HepG2 (cell line): Measurements from ENCODE around the gene FGF19. TPM values are rescaled to one million over a fixed set of nuclear protein-coding genes. Genes with fewer than 3 reads are reported as not detected.

ENCODE experiments used
- ATAC-seq: fragments of 200-7000 bp; cut with Tn5 transposase; 3 replicates; pipeline ENCODE4 v1.9.1; 2020; ENCODE audit warnings: mild to moderate bottlenecking, moderate library complexity
- BruUV-seq: library from RNA; stranded (reverse); fragments of 400-500 nt; replicated peaks from 2 replicates; lab custom pipeline; 2021; lab: Mats Ljungman, UMichigan
- CTCF ChIA-PET: fragments of 300-600 bp; formaldehyde crosslinking; extraction: SDS; loops from one replicate; lab custom pipeline; 2021; ENCODE audit warnings: low total read pairs, inconsistent platforms, low intra/inter-chr PET ratio; lab: Yijun Ruan, JAX
- POLR2A ChIA-PET: fragments of 350-600 bp; sonication (Branson Sonifier 250); formaldehyde crosslinking; loops from one replicate; lab custom pipeline; 2020; ENCODE audit warnings: antibody characterized with exemption, inconsistent platforms; lab: Yijun Ruan, JAX
- DNase-seq: peaks from one replicate; pipeline ENCODE4 v3.0.0-alpha.2; 2015; ENCODE audit warnings: low spot score
- FAIRE-seq: peaks from 3 replicates; lab custom pipeline; 2011; peaks lifted over from hg19 to GRCh38; lab: Jason Lieb, UNC
- H2AFZ ChIP-seq: one replicate; pipeline ENCODE4 v1.6.1; 2011; ENCODE audit warnings: low read length, inconsistent platforms
- H3K27ac ChIP-seq: fragments of 300-600 bp; 3 replicates; pipeline ENCODE4 v1.8.0; 2011; ENCODE audit warnings: mixed run types, mild to moderate bottlenecking, mixed read lengths, low read length, inconsistent platforms; ENCODE audit not compliant: insufficient read depth; ENCODE audit errors: extremely low read length
- H3K27me3 ChIP-seq, 2 experiments: fragments of 200-600 bp in 1 of 2; 2 replicates in 1 of 2; 3 replicates in 1 of 2; pipeline versions ENCODE4 v1.6.0 to v1.8.0; 2011; ENCODE audit warnings: low read length in 2 of 2, mild to moderate bottlenecking in 2 of 2, moderate library complexity in 2 of 2, inconsistent platforms in 1 of 2; ENCODE audit not compliant: insufficient read depth in 2 of 2, control insufficient read depth in 1 of 2
- H3K36me3 ChIP-seq, 2 experiments: fragments of 200-600 bp in 1 of 2; replicated peaks in 1 of 2; 2 replicates in 1 of 2; 3 replicates in 1 of 2; pipeline versions ENCODE4 v1.5.1 to v1.8.0; 2011; ENCODE audit warnings: low read length in 2 of 2, inconsistent platforms in 1 of 2; ENCODE audit not compliant: insufficient read depth in 2 of 2, control insufficient read depth in 1 of 2
- H3K4me1 ChIP-seq: 2 replicates; pipeline ENCODE4 v1.5.1; 2012; ENCODE audit warnings: low read length, inconsistent platforms; ENCODE audit not compliant: insufficient read depth
- H3K4me2 ChIP-seq: 2 replicates; pipeline ENCODE4 v1.6.0; 2011; ENCODE audit warnings: low read depth, low read length, inconsistent platforms
- H3K4me3 ChIP-seq, 3 experiments: fragments of 200-600 bp in 1 of 3; sonication (generic), shearing (Covaris generic) in 1 of 3; replicated peaks in 1 of 3; 2 replicates each; pipeline ENCODE4 v1.5.1; 2011 to 2016; ENCODE audit warnings: low read length in 3 of 3, inconsistent platforms in 2 of 3, low read depth in 2 of 3, mild to moderate bottlenecking in 2 of 3, control low read depth in 1 of 3, mixed read lengths in 1 of 3; ENCODE audit not compliant: insufficient read depth in 1 of 3
- H3K79me2 ChIP-seq: one replicate; pipeline ENCODE4 v1.6.1; 2011; ENCODE audit warnings: low read length, inconsistent platforms; ENCODE audit not compliant: insufficient read depth
- H3K9ac ChIP-seq: 2 replicates; pipeline ENCODE4 v1.6.0; 2011; ENCODE audit warnings: mild to moderate bottlenecking, low read depth, low read length, inconsistent platforms; ENCODE audit not compliant: insufficient read depth
- H3K9me3 ChIP-seq: 2 replicates; pipeline ENCODE4 v1.5.1; 2012; ENCODE audit warnings: mild to moderate bottlenecking, low read length
- H4K20me1 ChIP-seq: 2 replicates; pipeline ENCODE4 v1.6.0; 2011; ENCODE audit warnings: inconsistent platforms, mild to moderate bottlenecking, low read length, moderate library complexity; ENCODE audit not compliant: insufficient read depth
- JARID2 ChIP-seq: sonication (generic); formaldehyde crosslinking; IDR thresholded peaks from 2 replicates; pipeline ENCODE4 v1.8.1; 2023; ENCODE audit warnings: missing genetic modification reagents, inconsistent platforms; ENCODE audit not compliant: insufficient replicate concordance
- KIAA2018 ChIP-seq: sonication (generic); formaldehyde crosslinking; IDR thresholded peaks from 2 replicates; pipeline ENCODE4 v1.5.0; 2020; ENCODE audit warnings: mild to moderate bottlenecking, missing genetic modification reagents, borderline replicate concordance
- MAX ChIP-seq: IDR thresholded peaks from 2 replicates; pipeline ENCODE4 v1.6.1; 2012; ENCODE audit warnings: inconsistent platforms
- MED13 ChIP-seq: sonication (generic); formaldehyde crosslinking; IDR thresholded peaks from 2 replicates; pipeline ENCODE4 v1.5.0; 2020; ENCODE audit warnings: missing genetic modification reagents
- MEIS2 ChIP-seq: sonication (generic); formaldehyde crosslinking; IDR thresholded peaks from 2 replicates; pipeline ENCODE4 v1.9.0; 2021; ENCODE audit warnings: mild to moderate bottlenecking, missing genetic modification reagents
- MIER3 ChIP-seq: IDR thresholded peaks from 2 replicates; pipeline ENCODE4 v1.6.1; 2016; ENCODE audit warnings: missing compliant biosample characterization, borderline replicate concordance
- PHF5A ChIP-seq: IDR thresholded peaks from one replicate; pipeline ENCODE4 v1.6.1; 2018; ENCODE audit warnings: low read depth, missing genetic modification reagents; ENCODE audit not compliant: unreplicated experiment
- XRCC5 ChIP-seq: fragments of 200-400 bp; formaldehyde crosslinking; optimal IDR thresholded peaks from 2 replicates; pipeline ENCODE3; 2017; ENCODE audit warnings: mild to moderate bottlenecking, low read length
- YY1 ChIP-seq: IDR thresholded peaks from 2 replicates; pipeline ENCODE4 v1.6.1; 2011; ENCODE audit warnings: low read length, low read depth, moderate library complexity, mild to moderate bottlenecking; ENCODE audit not compliant: insufficient read depth, insufficient replicate concordance
- ZC3H13 ChIP-seq: sonication (generic); formaldehyde crosslinking; IDR thresholded peaks from 2 replicates; pipeline ENCODE4 v1.8.1; 2023; ENCODE audit warnings: mild to moderate bottlenecking, missing genetic modification reagents, moderate library complexity
- ZFP37 ChIP-seq: sonication (generic); formaldehyde crosslinking; IDR thresholded peaks from 2 replicates; pipeline ENCODE4 v1.4.0; 2020; ENCODE audit warnings: missing genetic modification reagents, borderline replicate concordance
- ZNF274 ChIP-seq: sonication (generic); formaldehyde crosslinking; IDR thresholded peaks from 2 replicates; pipeline ENCODE4 v1.5.1; 2020; ENCODE audit warnings: mild to moderate bottlenecking, missing genetic modification reagents
- ZNF414 ChIP-seq: sonication (generic); formaldehyde crosslinking; IDR thresholded peaks from 2 replicates; pipeline ENCODE4 v1.5.0; 2020; ENCODE audit warnings: missing genetic modification reagents
- ZNF589 ChIP-seq: sonication (generic); formaldehyde crosslinking; conservative IDR thresholded peaks from 2 replicates; pipeline ENCODE4 v1.8.0; 2022; ENCODE audit warnings: mild to moderate bottlenecking, moderate library complexity, missing genetic modification reagents
- WGBS: methylation state at CpG from one replicate; pipeline ENCODE4 v1.1.6; 2017; ENCODE audit warnings: low lambda C conversion rate; 5-methylcytosine and 5-hydroxymethylcytosine counted together
- in situ Hi-C: cut with HindIII; loops from 2 replicates; pipeline ENCODE4 v1.10.0; 2017; ENCODE audit warnings: low pct_unique_long_range_greater_than_20kb; ENCODE audit not compliant: extremely low pct_ligation_motif_present
- intact Hi-C: fragments of 100-400 bp; cut with micrococcal nuclease; formaldehyde crosslinking; loops from one replicate; pipeline ENCODE4 v1.10.0; 2022; ENCODE audit not compliant: unreplicated experiment
- polyA plus RNA-seq, 8 experiments: library from polyadenylated mRNA; depleted of rRNA in 3 of 8; stranded (reverse) in 7 of 8; unstranded in 1 of 8; fragments of >200 nt; fragmentation: Illumina TruSeq in 4 of 8; extraction: Trizol in 4 of 8; gene quantifications; 2 replicates each; pipeline versions ENCODE4 v1.2.1 to v1.2.3, GENCODE V29; 2011 to 2016; ENCODE audit warnings: low read depth in 4 of 8, missing spikeins in 1 of 8, mixed read lengths in 1 of 8; ENCODE audit not compliant: insufficient read depth in 1 of 8
- total RNA-seq, 5 experiments: library from RNA; depleted of rRNA; stranded (reverse); fragments of >200 nt; fragmentation: Illumina TruSeq; extraction: Trizol; gene quantifications; 2 replicates each; pipeline ENCODE4 v1.2.3, GENCODE V29; 2016; ENCODE audit warnings: low read depth in 1 of 5

Gene FGF19
- total and polyA plus RNA-seq, 2 of the 13 experiments (the other 11 are each of a cell fraction or from before 2014, with no cell fraction given): 0.07 TPM; not detected in 1

- Histone ChIP-seq H3K27me3 (no peaks in the 10 kb centered on the region), H3K4me1 (peaks cover 58% of the 10 kb centered on the region), H3K79me2 (peaks cover 20% of the 10 kb centered on the region), H4K20me1 (peaks cover 3% of the 10 kb centered on the region; the same call in 1 of the 2 replicates), H2AFZ (no peak overlapping the region), H3K9ac (0 out of 2 replicates have a peak overlapping the region, but pooled peaks have one; percentile 48), H3K4me2 (peak overlapping the region; percentile 38), H3K9me3 (no peaks in the 10 kb centered on the region), H3K36me3 (peaks cover 4 to 17% of the 10 kb centered on the region in 2 experiments; a peak in 4 of 5 replicates), H3K4me3 (0 out of 6 replicates have a peak overlapping the region, but pooled peaks of 2 of the 3 experiments have one; percentile 13 to 18), H3K27ac (peak overlapping the region; percentile 39)
- ChIA-PET CTCF (interaction anchor here (0.7 to 2.9 kb wide), 5 partner anchors 8 to 569 kb away, joined by 3 to 26 read pairs (median 9); no protein-coding TSS in a partner anchor), POLR2A (interaction anchor here (0.6 to 8.9 kb wide), 4 partner anchors 13 to 40 kb away, joined by 3 to 128 read pairs (median 18); partner anchors contain the start of gene CCND1)
- peak; percentile 52 for ATAC-seq
- BruUV-seq: no TSS peak
- WGBS: 57% methylated on average over 12 of the region's 18 CpGs
- intact Hi-C loops: loop anchor here (1.0 kb wide), 3 partner anchors 16 to 569 kb away; no protein-coding TSS in a partner anchor
- in situ Hi-C loops: loop anchor here (10.0 kb wide), 1 partner anchor 566 kb away; no protein-coding TSS in a partner anchor
- peak; percentile 91 for FAIRE-seq
- DNase-seq: peak; percentile 77
- TF ChIP-seq JARID2 (CRISPR knock-in tag): peak; percentile 35
- TF ChIP-seq MAX: peak; percentile 24
- peak; percentile 30 for TF ChIP-seq YY1
- TF ChIP-seq ZFP37 (CRISPR knock-in tag): peak; percentile 58; the same call in 1 of the 2 replicates
- TF ChIP-seq ZNF414: 0 out of 2 replicates have a peak, but pooled peaks have one; percentile 35
- no peak for TF ChIP-seq ZNF589
- no peak for TF ChIP-seq KIAA2018 (CRISPR knock-in tag)
- TF ChIP-seq MED13 (CRISPR knock-in tag): 0 out of 2 replicates have a peak, but pooled peaks have one; percentile 54
- no peak for TF ChIP-seq ZNF274
- peak; percentile 85 for TF ChIP-seq XRCC5
- peak; percentile 88 for TF ChIP-seq PHF5A (CRISPR knock-in tag)
- TF ChIP-seq MEIS2 (CRISPR knock-in tag): peak; percentile 53; the same call in 1 of the 2 replicates
- TF ChIP-seq ZC3H13 (CRISPR knock-in tag): no peak
- no peak for TF ChIP-seq MIER3 (CRISPR knock-in tag)
These were observed 33.5 kb downstream of the FGF19 start for GRCh38 chr11:69670158-69670845.
